Dendritic cell treated with granulocyte-macrophage colony-stimulating factor and Interleukin-4, amounts not matched to agents 40 ng/mL and 50 ng/mL, for 4 days (primary cell): ENCODE measurements around the gene UBE2I.
"Not testable (repeated sequence)": the region's sequence is repeated elsewhere in the genome, so short reads cannot be mapped to it uniquely, and the experiment has no call there.

Experiments
- H3K27ac Mint-ChIP-seq: one replicate; pipeline ENCODE4 v1.8.0; 2022; ENCODE audit warnings: mild to moderate bottlenecking, mixed read lengths
- H3K27me3 Mint-ChIP-seq: one replicate; pipeline ENCODE4 v1.8.0; 2022; ENCODE audit warnings: mild to moderate bottlenecking, mixed read lengths
- H3K36me3 Mint-ChIP-seq: one replicate; pipeline ENCODE4 v1.8.0; 2022; ENCODE audit warnings: low read depth, mixed read lengths
- H3K4me1 Mint-ChIP-seq: one replicate; pipeline ENCODE4 v1.8.0; 2022; ENCODE audit warnings: low read depth, mixed read lengths
- H3K4me3 Mint-ChIP-seq: one replicate; pipeline ENCODE4 v1.8.0; 2022; ENCODE audit warnings: mild to moderate bottlenecking, moderate library complexity, mixed read lengths
- H3K9me3 Mint-ChIP-seq: one replicate; pipeline ENCODE4 v1.8.0; 2022; ENCODE audit warnings: mixed read lengths
- intact Hi-C: fragments of 100-400 bp; cut with micrococcal nuclease; formaldehyde crosslinking; loops from one replicate; pipeline ENCODE4 v1.15.0; 2022

Gene UBE2I

GRCh38 chr16:1308977-1309885 lies at the start of gene UBE2I:
TSS of gene UBE2I (plus strand) at chr16:1309636. CDS start at chr16:1314031, 4,395 bp downstream.
- intact Hi-C loops = no loop called here
- H3K27me3 Mint-ChIP-seq = peaks cover 3% of the 10 kb centered on the region
- H3K4me3 Mint-ChIP-seq = peak within 1 kb of the TSS; percentile 96
- peaks cover 43% of the 10 kb centered on the region for H3K36me3 Mint-ChIP-seq
- H3K27ac Mint-ChIP-seq = peak within 1 kb of the TSS; percentile 99
- peaks cover 59% of the 10 kb centered on the region for H3K4me1 Mint-ChIP-seq
- no peaks in the 10 kb centered on the region for H3K9me3 Mint-ChIP-seq

DNA sequence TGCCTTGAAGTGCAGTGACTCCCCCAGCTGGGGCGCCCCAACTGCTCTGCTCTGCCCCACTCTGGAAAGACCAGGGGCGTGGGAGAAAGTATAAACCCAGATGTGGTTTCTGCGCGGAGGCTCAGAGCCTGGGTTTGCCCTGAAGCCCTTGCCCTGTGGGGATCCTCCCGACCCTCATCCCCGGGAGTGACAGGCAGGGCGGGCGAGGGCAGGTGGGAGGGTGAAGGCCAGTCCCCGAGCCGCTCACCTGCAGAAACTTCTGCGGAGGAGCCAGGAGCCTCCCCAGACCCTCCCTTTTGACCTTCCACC lies 49.7 kb upstream of the UBE2I start:
- no peaks in the 10 kb centered on the region for H3K36me3 Mint-ChIP-seq
- H3K4me1 Mint-ChIP-seq = peaks cover 5% of the 10 kb centered on the region
- no peak overlapping the region for H3K4me3 Mint-ChIP-seq
- H3K27ac Mint-ChIP-seq = no peak overlapping the region
- peaks cover 52% of the 10 kb centered on the region for H3K27me3 Mint-ChIP-seq
- H3K9me3 Mint-ChIP-seq = peaks cover 9% of the 10 kb centered on the region
- intact Hi-C loops = no loop called here

DNA sequence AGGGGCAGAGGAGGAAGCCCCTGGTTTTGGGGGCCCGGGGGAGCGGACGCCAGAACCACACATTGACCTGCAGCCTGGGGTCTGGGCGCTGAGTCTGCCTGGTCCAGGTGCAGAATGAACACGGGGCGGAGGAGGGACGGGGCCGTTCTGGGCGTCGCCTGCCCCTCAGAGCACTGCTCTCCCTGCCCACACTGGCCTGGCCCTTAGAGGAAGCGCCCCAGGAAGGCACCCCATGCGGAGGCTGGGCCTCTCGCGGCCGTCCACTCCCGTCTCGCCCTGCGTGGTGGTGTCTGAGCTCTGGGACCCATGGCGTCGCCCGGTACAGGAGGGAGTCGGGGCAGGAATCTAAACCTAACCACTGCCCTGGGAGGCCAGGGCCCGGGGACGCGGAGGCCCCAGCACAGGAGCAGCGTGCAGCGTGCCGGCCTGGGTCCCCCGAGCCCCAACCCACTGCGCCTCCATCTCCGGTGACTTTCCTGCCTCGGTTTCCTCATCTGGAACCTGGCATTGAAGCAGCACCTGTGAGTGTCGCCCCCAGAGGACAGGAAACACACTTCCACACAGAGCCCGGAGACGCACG lies 49.2 kb upstream of the UBE2I start:
- Mint-ChIP-seq H3K36me3 (no peaks in the 10 kb centered on the region), H3K4me3 (no peak overlapping the region), H3K27me3 (peaks cover 51% of the 10 kb centered on the region), H3K27ac (no peak overlapping the region), H3K4me1 (peaks cover 5% of the 10 kb centered on the region), H3K9me3 (peaks cover 10% of the 10 kb centered on the region)
- intact Hi-C loops = no loop called here

GRCh38 chr16:1261131-1261892 lies 48.1 kb upstream of the UBE2I start:
- Mint-ChIP-seq H3K9me3 (peaks cover 10% of the 10 kb centered on the region), H3K4me1 (peaks cover 5% of the 10 kb centered on the region)

GRCh38 chr16:1262210-1262845 lies 47.1 kb upstream of the UBE2I start:
- Mint-ChIP-seq H3K27me3 (peaks cover 50% of the 10 kb centered on the region), H3K9me3 (peaks cover 10% of the 10 kb centered on the region), H3K36me3 (no peaks in the 10 kb centered on the region), H3K27ac (no peak overlapping the region), H3K4me3 (no peak overlapping the region), H3K4me1 (peaks cover 5% of the 10 kb centered on the region)
- intact Hi-C loops = no loop called here

More at GRCh38 chr16:1261131-1261892, 48.1 kb upstream of the UBE2I start:
- intact Hi-C loops = no loop called here
- Mint-ChIP-seq H3K27me3 (peaks cover 49% of the 10 kb centered on the region), H3K4me3 (no peak overlapping the region), H3K36me3 (no peaks in the 10 kb centered on the region), H3K27ac (no peak overlapping the region)

GRCh38 chr16:1262846-1263221 lies 46.6 kb upstream of the UBE2I start:
- peaks cover 10% of the 10 kb centered on the region for H3K9me3 Mint-ChIP-seq
- H3K27me3 Mint-ChIP-seq = peaks cover 50% of the 10 kb centered on the region
- no peaks in the 10 kb centered on the region for H3K36me3 Mint-ChIP-seq
- H3K4me3 Mint-ChIP-seq = no peak overlapping the region
- intact Hi-C loops = no loop called here
- H3K4me1 Mint-ChIP-seq = peaks cover 5% of the 10 kb centered on the region
- H3K27ac Mint-ChIP-seq = no peak overlapping the region

- Mint-ChIP-seq H3K27me3 (peaks cover 47% of the 10 kb centered on the region), H3K4me3 (no peak overlapping the region), H3K9me3 (peaks cover 10% of the 10 kb centered on the region), H3K27ac (no peak overlapping the region), H3K4me1 (peaks cover 4% of the 10 kb centered on the region), H3K36me3 (no peaks in the 10 kb centered on the region)
- intact Hi-C loops = no loop called here
Measured at GRCh38 chr16:1263591-1264344, 45.7 kb upstream of the UBE2I start.

DNA sequence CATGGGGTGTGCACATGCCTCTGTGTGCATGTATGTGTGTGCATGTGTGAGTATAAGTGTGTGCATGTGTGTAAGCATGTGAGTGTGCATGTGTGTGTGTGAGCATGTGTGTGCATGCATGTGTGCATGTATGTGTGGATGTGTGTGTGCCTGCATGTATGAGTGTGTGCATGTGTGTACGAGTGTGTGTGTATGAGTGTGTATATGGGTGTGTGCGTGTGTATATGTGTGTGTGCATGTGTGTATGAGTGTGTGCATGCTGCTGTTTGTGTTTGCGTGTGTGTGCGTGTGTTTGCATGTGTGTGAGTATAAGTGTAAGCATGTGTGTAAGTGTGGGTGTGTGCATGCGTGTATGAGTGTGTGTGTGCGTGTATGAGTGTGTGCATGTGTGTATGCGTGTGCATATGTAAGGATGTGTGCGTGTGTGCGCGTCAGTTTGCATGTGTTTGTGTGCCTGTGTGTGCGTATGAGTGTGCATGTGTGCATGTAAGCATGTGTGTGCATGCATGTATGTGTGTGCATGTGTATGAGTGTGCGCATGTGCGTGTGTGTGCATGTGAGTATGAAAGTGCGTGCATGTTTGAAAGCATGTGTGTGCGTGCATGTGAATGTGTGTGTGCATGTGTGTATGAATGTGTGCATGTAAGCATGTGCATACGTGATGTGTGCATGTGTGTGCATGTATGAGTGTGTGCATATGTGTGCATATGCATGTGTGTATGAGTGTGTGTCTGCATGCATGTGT lies 44.9 kb upstream of the UBE2I start:
- Mint-ChIP-seq H3K27me3 (peaks cover 39% of the 10 kb centered on the region), H3K9me3 (peaks cover 10% of the 10 kb centered on the region), H3K4me3 (no peak overlapping the region), H3K36me3 (no peaks in the 10 kb centered on the region), H3K27ac (no peak overlapping the region), H3K4me1 (no peaks in the 10 kb centered on the region)
- intact Hi-C loops = no loop called here

DNA sequence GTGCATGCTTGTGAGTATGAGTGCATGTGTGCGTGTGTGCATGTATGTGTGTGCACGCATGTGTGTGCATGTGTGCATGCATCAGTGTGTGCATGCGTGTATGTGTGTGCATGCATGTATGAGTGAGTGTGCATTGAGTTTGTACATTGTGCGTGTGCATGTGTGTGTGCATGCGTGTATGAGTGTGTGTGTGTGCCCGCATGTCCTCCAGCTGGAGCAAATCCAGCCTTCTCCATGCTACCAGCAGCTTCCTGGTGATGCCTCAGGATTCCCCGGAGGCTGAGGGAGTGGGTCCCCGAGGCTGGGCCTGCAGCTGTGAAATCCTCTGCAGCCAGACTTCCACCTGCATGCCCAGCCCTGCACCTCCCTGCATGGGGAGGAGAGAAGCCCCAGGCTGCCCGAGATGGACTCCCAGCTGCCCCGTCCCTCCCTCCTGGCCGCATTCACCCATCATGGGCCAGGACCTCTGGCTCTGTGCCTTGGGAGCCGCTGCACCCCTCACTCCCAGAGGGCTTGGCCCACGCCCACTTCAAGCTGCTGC lies 44.3 kb upstream of the UBE2I start:
- Mint-ChIP-seq H3K4me1 (no peaks in the 10 kb centered on the region), H3K9me3 (peaks cover 10% of the 10 kb centered on the region), H3K27me3 (peaks cover 33% of the 10 kb centered on the region), H3K27ac (no peak overlapping the region), H3K4me3 (no peak overlapping the region), H3K36me3 (no peaks in the 10 kb centered on the region)
- intact Hi-C loops = no loop called here

GRCh38 chr16:1265826-1266225 lies 43.6 kb upstream of the UBE2I start:
- Mint-ChIP-seq H3K4me1 (no peaks in the 10 kb centered on the region), H3K4me3 (no peak overlapping the region), H3K27ac (no peak overlapping the region), H3K9me3 (peaks cover 10% of the 10 kb centered on the region), H3K36me3 (no peaks in the 10 kb centered on the region), H3K27me3 (peaks cover 27% of the 10 kb centered on the region)
- intact Hi-C loops = no loop called here

- H3K4me1 Mint-ChIP-seq, intact Hi-C loops, H3K36me3 Mint-ChIP-seq, H3K27ac Mint-ChIP-seq, H3K9me3 Mint-ChIP-seq, H3K4me3 Mint-ChIP-seq: not testable (repeated sequence)
- H3K27me3 Mint-ChIP-seq = peaks cover 17% of the 10 kb centered on the region
Measured at GRCh38 chr16:1269418-1269817, 40.0 kb upstream of the UBE2I start.

GRCh38 chr16:1271380-1271723 lies 38.1 kb upstream of the UBE2I start:
- intact Hi-C loops = no loop called here
- Mint-ChIP-seq H3K4me1 (peaks cover 5% of the 10 kb centered on the region), H3K4me3 (no peak overlapping the region), H3K27me3 (peaks cover 25% of the 10 kb centered on the region), H3K36me3 (no peaks in the 10 kb centered on the region), H3K27ac (no peak overlapping the region), H3K9me3 (no peaks in the 10 kb centered on the region)
